Measurements from ENCODE around the gene DNPH1.

- TF ChIP-seq, protein P1, sequence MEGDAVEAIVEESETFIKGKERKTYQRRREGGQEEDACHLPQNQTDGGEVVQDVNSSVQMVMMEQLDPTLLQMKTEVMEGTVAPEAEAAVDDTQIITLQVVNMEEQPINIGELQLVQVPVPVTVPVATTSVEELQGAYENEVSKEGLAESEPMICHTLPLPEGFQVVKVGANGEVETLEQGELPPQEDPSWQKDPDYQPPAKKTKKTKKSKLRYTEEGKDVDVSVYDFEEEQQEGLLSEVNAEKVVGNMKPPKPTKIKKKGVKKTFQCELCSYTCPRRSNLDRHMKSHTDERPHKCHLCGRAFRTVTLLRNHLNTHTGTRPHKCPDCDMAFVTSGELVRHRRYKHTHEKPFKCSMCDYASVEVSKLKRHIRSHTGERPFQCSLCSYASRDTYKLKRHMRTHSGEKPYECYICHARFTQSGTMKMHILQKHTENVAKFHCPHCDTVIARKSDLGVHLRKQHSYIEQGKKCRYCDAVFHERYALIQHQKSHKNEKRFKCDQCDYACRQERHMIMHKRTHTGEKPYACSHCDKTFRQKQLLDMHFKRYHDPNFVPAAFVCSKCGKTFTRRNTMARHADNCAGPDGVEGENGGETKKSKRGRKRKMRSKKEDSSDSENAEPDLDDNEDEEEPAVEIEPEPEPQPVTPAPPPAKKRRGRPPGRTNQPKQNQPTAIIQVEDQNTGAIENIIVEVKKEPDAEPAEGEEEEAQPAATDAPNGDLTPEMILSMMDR (conservative IDR thresholded peaks at IDR 0.05; ENCODE audit: low read length) = no peak
- TF ChIP-seq EZH2phosphoT487 (IDR thresholded peaks at IDR 0.05; ENCODE audit: borderline replicate concordance) = no peak
Observed at GRCh38 chr6:43278524-43279078, 49.3 kb upstream of the DNPH1 start.
